T47D (cell line): Measurements from ENCODE around the gene OPTC.

Experiments
- DNase-seq, 2 experiments: peaks; one replicate each; pipeline versions ENCODE4 v3.0.0 to v3.0.0-alpha.2; 2011 to 2012; ENCODE audit warnings: low read depth in 1 of 2, low spot score in 1 of 2
- JUND ChIP-seq: IDR thresholded peaks from 2 replicates; pipeline ENCODE4 v1.6.1; 2012; ENCODE audit warnings: low read depth
- in situ Hi-C: cut with HindIII; loops from 2 replicates; pipeline ENCODE4 v1.10.0; 2016; ENCODE audit warnings: low sequenced_read_pairs, low pct_unique_long_range_greater_than_20kb

The OPTC gene

GRCh38 chr1:203544485-203544884 lies 50.5 kb downstream of the OPTC start:
- DNase-seq: no peak
- in situ Hi-C loops: no loop called here
- TF ChIP-seq JUND: no peak

GRCh38 chr1:203544978-203545816 lies 51.2 kb downstream of the OPTC start:
- in situ Hi-C loops: no loop called here
- DNase-seq: no peak
- no peak for TF ChIP-seq JUND

- DNase-seq: no peak
- in situ Hi-C loops: no loop called here
Measured at GRCh38 chr1:203546274-203546673, 52.3 kb downstream of the OPTC start.

DNA sequence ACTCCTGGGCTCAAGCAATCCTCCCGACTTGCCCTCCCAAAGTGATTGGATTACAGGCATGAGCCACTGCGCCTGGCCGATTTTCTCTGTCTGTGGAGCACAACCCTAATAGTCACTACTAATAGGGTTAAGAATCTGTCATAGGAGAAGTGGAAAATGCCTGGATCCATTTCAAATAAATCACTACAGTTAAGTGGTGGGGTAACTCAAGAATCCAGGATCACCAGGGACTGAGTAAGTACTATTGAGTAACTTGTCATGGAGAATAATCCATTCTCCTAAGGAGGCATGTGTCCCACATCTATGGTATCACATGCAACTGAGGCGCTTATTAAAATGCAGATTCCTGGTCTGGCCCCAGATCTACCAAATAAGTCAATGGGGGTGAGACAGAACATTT lies 53.2 kb downstream of the OPTC start:
- DNase-seq: no peak
- TF ChIP-seq JUND: no peak
- in situ Hi-C loops: no loop called here

More at GRCh38 chr1:203546274-203546673, 52.3 kb downstream of the OPTC start:
- no peak for TF ChIP-seq JUND

GRCh38 chr1:203547771-203548421 lies 53.9 kb downstream of the OPTC start:
- DNase-seq: no peak
- in situ Hi-C loops: no loop called here
- no peak for TF ChIP-seq JUND

GRCh38 chr1:203548892-203549291 lies 54.9 kb downstream of the OPTC start:
- in situ Hi-C loops: no loop called here
- no peak for DNase-seq
- TF ChIP-seq JUND: no peak

DNA sequence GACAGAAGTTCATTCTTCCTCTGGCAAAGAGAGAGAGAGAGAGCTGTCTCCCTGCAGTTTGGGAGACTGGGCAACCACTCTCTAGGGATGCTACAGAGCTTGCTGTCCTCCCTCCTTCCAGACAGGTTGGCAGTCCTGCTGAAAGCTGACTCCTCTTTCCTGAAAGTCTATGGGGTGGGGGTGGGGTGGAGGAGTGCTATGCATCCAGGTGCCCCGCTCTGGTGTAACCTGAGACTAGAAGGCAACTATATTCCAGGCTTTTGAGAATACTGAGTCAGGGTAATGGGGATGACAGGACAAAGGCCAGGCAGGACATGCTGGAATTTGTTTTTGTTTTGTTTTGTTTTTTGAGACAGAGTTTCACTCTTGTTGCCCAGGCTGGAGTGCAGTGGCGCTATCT lies 55.4 kb downstream of the OPTC start:
- TF ChIP-seq JUND: no peak
- peak in 1 of 2 experiments; percentile 74 for DNase-seq
- in situ Hi-C loops: no loop called here

GRCh38 chr1:203550846-203551245 lies 56.9 kb downstream of the OPTC start:
- TF ChIP-seq JUND: no peak
- DNase-seq: no peak
- in situ Hi-C loops: no loop called here

- in situ Hi-C loops: no loop called here
- TF ChIP-seq JUND: no peak
- peak in 1 of 2 experiments; percentile 16 for DNase-seq
Measured at GRCh38 chr1:203551550-203551949, 57.6 kb downstream of the OPTC start.

DNA sequence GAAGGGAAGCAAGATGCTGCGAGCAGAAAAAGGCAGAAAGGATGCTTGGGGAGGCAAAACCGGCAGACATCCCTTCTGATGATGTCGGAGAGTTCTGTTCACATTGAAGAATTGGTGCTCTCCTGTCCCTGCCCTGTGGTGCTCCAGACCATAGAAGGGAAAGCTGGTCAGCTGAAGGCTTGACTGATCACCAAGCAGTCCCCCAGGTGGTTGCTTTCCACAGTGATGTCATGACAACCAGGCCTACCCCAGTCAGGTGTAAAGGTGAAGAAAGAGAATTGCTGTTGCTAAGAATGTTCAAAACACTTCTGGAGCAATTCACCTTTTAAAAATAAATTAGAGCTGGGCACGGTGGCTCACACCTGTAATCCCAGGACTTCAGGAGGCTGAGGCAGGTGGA lies 59.5 kb downstream of the OPTC start:
- DNase-seq: no peak
- in situ Hi-C loops: no loop called here
- TF ChIP-seq JUND: no peak

- DNase-seq: no peak
- no peak for TF ChIP-seq JUND
- in situ Hi-C loops: no loop called here
Measured at GRCh38 chr1:203554071-203554470, 60.1 kb downstream of the OPTC start.

DNA sequence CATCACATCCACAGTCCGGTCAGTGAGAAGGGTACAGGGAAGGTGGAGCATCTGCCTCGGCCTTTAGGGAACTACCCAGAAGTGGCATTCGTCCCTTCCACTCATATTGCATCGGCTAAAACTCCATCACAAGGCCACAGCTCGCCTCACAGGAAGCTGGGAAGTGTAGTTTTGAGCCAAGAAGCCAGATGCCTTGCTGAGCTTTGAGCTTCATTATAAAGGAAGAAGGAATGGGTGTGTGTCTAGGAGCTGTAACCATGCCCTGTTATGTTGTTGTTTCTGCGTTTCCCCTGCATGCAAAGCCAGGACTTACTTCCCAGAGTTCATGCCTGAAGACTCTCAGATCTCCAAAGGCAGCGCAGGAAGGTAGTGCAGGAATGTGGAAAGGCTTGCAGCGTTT lies 61.1 kb downstream of the OPTC start:
- DNase-seq: no peak
- TF ChIP-seq JUND: no peak
- in situ Hi-C loops: no loop called here

- DNase-seq: no peak
- in situ Hi-C loops: no loop called here
- no peak for TF ChIP-seq JUND
Measured at GRCh38 chr1:203555511-203556046, 61.6 kb downstream of the OPTC start.
